Mesenchymal stem cell (in vitro differentiated cells and primary cell): ENCODE data around the gene RNF17.

Source experiments
- DNase-seq: peaks from one replicate; pipeline ENCODE4 v3.0.0-alpha.2; 2013
- H2AFZ ChIP-seq: one replicate; pipeline ENCODE4 v1.6.1; 2013; ENCODE audit warnings: low read depth, mild to moderate bottlenecking, control low read depth, inconsistent platforms, low read length, moderate library complexity
- H2AK5ac ChIP-seq: 2 replicates; pipeline ENCODE4 v1.6.1; 2013; ENCODE audit warnings: low read length, moderate library complexity, mild to moderate bottlenecking, inconsistent platforms; ENCODE audit not compliant: severe bottlenecking
- H2BK120ac ChIP-seq: one replicate; pipeline ENCODE4 v1.6.1; 2013; ENCODE audit warnings: low read depth, mild to moderate bottlenecking, inconsistent platforms, low read length, moderate library complexity
- H2BK12ac ChIP-seq, 2 experiments: one replicate each; pipeline ENCODE4 v1.6.1; 2013; ENCODE audit warnings: inconsistent platforms in 2 of 2, low read length in 2 of 2, mild to moderate bottlenecking in 2 of 2, moderate library complexity in 2 of 2, control low read depth in 1 of 2
- H2BK15ac ChIP-seq: one replicate; pipeline ENCODE4 v1.6.1; 2013; ENCODE audit warnings: mild to moderate bottlenecking, low read depth, inconsistent platforms; ENCODE audit not compliant: poor library complexity, severe bottlenecking
- H2BK5ac ChIP-seq: 2 replicates; pipeline ENCODE4 v1.6.1; 2013; ENCODE audit warnings: low read depth, mild to moderate bottlenecking, low read length, control low read depth, inconsistent platforms; ENCODE audit not compliant: poor library complexity, severe bottlenecking
- H3K14ac ChIP-seq, 2 experiments: one replicate each; pipeline ENCODE4 v1.6.1; 2013; ENCODE audit warnings: inconsistent platforms in 2 of 2, low read length in 2 of 2, control low read depth in 1 of 2, mild to moderate bottlenecking in 1 of 2, moderate library complexity in 1 of 2
- H3K18ac ChIP-seq, 2 experiments: one replicate each; pipeline ENCODE4 v1.6.1; 2013; ENCODE audit warnings: inconsistent platforms in 2 of 2, low read length in 2 of 2, control low read depth in 1 of 2, low read depth in 1 of 2, mild to moderate bottlenecking in 1 of 2
- H3K23ac ChIP-seq, 2 experiments: one replicate each; pipeline ENCODE4 v1.6.1; 2013; ENCODE audit warnings: inconsistent platforms in 2 of 2, low read length in 2 of 2, mild to moderate bottlenecking in 2 of 2, moderate library complexity in 2 of 2, control low read depth in 1 of 2
- H3K27ac ChIP-seq: 2 replicates; pipeline ENCODE4 v1.5.1; 2013; ENCODE audit warnings: mild to moderate bottlenecking, moderate library complexity, low read length, control low read depth, inconsistent platforms; ENCODE audit not compliant: poor library complexity, severe bottlenecking
- H3K27me3 ChIP-seq, 2 experiments: 2 replicates each; pipeline versions ENCODE4 v1.6.1 to v1.7.0; 2013; ENCODE audit warnings: low read length in 2 of 2, mild to moderate bottlenecking in 2 of 2, moderate library complexity in 2 of 2, control low read depth in 1 of 2, inconsistent platforms in 1 of 2; ENCODE audit not compliant: control insufficient read depth in 1 of 2, insufficient read depth in 1 of 2
- H3K36me3 ChIP-seq, 2 experiments: 2 replicates each; pipeline versions ENCODE4 v1.6.1 to v1.7.0; 2013; ENCODE audit warnings: low read length in 2 of 2, control low read depth in 1 of 2, inconsistent platforms in 1 of 2, low read depth in 1 of 2, mild to moderate bottlenecking in 1 of 2; ENCODE audit not compliant: insufficient read depth in 2 of 2, control insufficient read depth in 1 of 2
- H3K4ac ChIP-seq, 2 experiments: one replicate each; pipeline ENCODE4 v1.6.1; 2013; ENCODE audit warnings: inconsistent platforms in 2 of 2, low read length in 2 of 2, mild to moderate bottlenecking in 2 of 2, moderate library complexity in 2 of 2, control low read depth in 1 of 2, low read depth in 1 of 2
- H3K4me1 ChIP-seq: 2 replicates; pipeline ENCODE4 v1.6.1; 2013; ENCODE audit warnings: low read depth, low read length, control low read depth; ENCODE audit not compliant: control insufficient read depth, insufficient read depth
- H3K4me2 ChIP-seq: 2 replicates; pipeline ENCODE4 v1.6.1; 2013; ENCODE audit warnings: low read length, mild to moderate bottlenecking, inconsistent platforms; ENCODE audit not compliant: poor library complexity, severe bottlenecking
- H3K4me3 ChIP-seq, 2 experiments: 2 replicates each; pipeline versions ENCODE4 v1.5.1 to v1.7.0; 2013; ENCODE audit warnings: low read length in 2 of 2, mild to moderate bottlenecking in 2 of 2, control low read depth in 1 of 2, low read depth in 1 of 2; ENCODE audit not compliant: insufficient read depth in 1 of 2
- H3K79me1 ChIP-seq: replicated peaks from 2 replicates; pipeline ENCODE4 v1.6.1; 2013; ENCODE audit warnings: mild to moderate bottlenecking, control low read depth, low read length, inconsistent platforms; ENCODE audit not compliant: poor library complexity, severe bottlenecking
- H3K9ac ChIP-seq: 2 replicates; pipeline ENCODE4 v1.7.0; 2013; ENCODE audit warnings: mild to moderate bottlenecking, low read length, moderate library complexity
- H3K9me3 ChIP-seq: 2 replicates; pipeline ENCODE4 v1.7.0; 2013; ENCODE audit warnings: mild to moderate bottlenecking, low read length; ENCODE audit not compliant: control insufficient read depth
- H4K8ac ChIP-seq: one replicate; pipeline ENCODE4 v1.6.1; 2013; ENCODE audit warnings: inconsistent platforms, mild to moderate bottlenecking, low read length, moderate library complexity
- H4K91ac ChIP-seq: one replicate; pipeline ENCODE4 v1.6.1; 2013; ENCODE audit warnings: mild to moderate bottlenecking, low read length, inconsistent platforms
- WGBS: methylation state at CpG from one replicate; pipeline ENCODE4 v1.1.7; 2013; ENCODE audit warnings: mixed read lengths; 5-methylcytosine and 5-hydroxymethylcytosine counted together

The RNF17 gene

GRCh38 chr13:24922387-24922744 is 158.4 kb downstream of the RNF17 start:
- 0% methylated on average over 34 of the region's 34 CpGs for WGBS
- Histone ChIP-seq H4K91ac (no peak overlapping the region), H3K4ac (peak overlapping the region in 1 of 2 experiments; percentile 26), H3K9ac (peak overlapping the region; percentile 99), H3K36me3 (no peaks in the 10 kb centered on the region), H3K4me2 (peak overlapping the region; percentile 77), H2BK120ac (no peak overlapping the region), H2BK12ac (no peak overlapping the region), H3K79me1 (peaks cover 6% of the 10 kb centered on the region), H3K4me3 (peak overlapping the region; percentile 88 to 98), H2AK5ac (no peak overlapping the region), H3K27me3 (no peaks in the 10 kb centered on the region), H3K27ac (peak overlapping the region; percentile 33), H3K4me1 (peaks cover 1% of the 10 kb centered on the region), H3K23ac (no peak overlapping the region), H3K18ac (peak overlapping the region; percentile 42 to 67), H2BK15ac (peak overlapping the region; percentile 75), H3K14ac (peak overlapping the region in 1 of 2 experiments; percentile 51), H2AFZ (peak overlapping the region; percentile 95), H4K8ac (no peak overlapping the region), H3K9me3 (no peaks in the 10 kb centered on the region), H2BK5ac (no peak overlapping the region)
- peak; percentile 65 for DNase-seq

GRCh38 chr13:24922745-24923591 is 159.0 kb downstream of the RNF17 start:
- H2BK12ac ChIP-seq, result no peak overlapping the region
- WGBS, result 2% methylated on average over 52 of the region's 60 CpGs
- H3K18ac ChIP-seq, result peak overlapping the region; percentile 77 to 98
- DNase-seq, result peak; percentile 98
- H3K14ac ChIP-seq, result peak overlapping the region in 1 of 2 experiments; percentile 51
- H3K4me2 ChIP-seq, result peak overlapping the region; percentile 77
- H3K36me3 ChIP-seq, result no peaks in the 10 kb centered on the region
- peak overlapping the region; percentile 99 for H3K9ac ChIP-seq
- H2BK5ac ChIP-seq, result no peak overlapping the region
- H3K4me3 ChIP-seq, result peak overlapping the region; percentile 88 to 98
- H2BK120ac ChIP-seq, result peak overlapping the region; percentile 82
- peaks cover 1 to 2% of the 10 kb centered on the region in 2 experiments for H3K27me3 ChIP-seq
- H3K23ac ChIP-seq, result no peak overlapping the region
- H3K79me1 ChIP-seq, result peaks cover 6% of the 10 kb centered on the region
- H3K4ac ChIP-seq, result peak overlapping the region; percentile 84 to 97
- peak overlapping the region; percentile 75 for H2BK15ac ChIP-seq
- H4K91ac ChIP-seq, result peak overlapping the region; percentile 84
- peak overlapping the region; percentile 97 for H4K8ac ChIP-seq
- H3K27ac ChIP-seq, result peak overlapping the region; percentile 100
- peaks cover 1% of the 10 kb centered on the region for H3K4me1 ChIP-seq
- H2AK5ac ChIP-seq, result no peak overlapping the region
- peak overlapping the region; percentile 95 for H2AFZ ChIP-seq
- no peaks in the 10 kb centered on the region for H3K9me3 ChIP-seq

DNA sequence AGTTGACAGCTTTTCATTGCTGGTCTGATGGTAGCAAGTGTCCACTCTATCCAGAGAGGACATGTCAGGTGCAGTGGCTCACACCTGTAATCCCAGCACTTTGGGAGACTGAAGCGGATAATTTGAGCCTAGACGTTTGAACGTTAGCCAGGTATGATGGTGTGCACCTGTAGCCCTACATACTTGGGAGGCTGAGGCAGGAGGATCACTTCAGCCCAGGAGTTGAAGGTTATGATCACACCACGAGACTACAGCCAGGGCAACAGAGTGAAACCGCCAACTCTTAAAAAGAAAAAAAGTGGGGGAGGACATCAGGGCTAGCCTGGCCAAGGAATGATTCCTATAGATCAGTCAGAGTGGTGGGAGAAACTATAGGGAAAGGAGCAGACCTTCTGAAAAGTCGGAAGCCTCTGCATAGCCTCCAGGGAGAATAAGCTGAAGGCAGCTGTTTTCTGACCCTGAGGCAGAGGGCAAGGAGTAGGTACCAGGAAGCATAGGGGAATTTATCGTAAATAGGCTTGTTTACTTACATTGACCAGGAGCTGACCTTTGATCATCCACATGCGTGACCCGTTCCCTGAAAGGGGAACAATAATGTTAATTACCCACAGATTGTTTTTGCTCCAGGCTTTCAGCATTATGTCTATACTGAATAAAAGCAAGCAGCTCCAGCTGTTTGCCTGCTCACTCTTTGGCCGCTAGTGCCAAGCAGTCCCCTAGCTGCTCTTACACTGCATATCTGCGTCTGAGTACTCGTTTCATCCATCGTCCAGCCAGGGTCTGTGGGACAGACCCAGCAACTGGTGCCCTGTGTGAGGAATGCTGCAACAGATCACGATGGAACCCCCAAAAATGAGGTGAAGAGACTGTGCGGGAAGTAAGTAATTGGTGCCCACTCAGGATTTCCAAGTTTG is 161.6 kb downstream of the RNF17 start:
- H3K4me1 ChIP-seq, result peaks cover 1% of the 10 kb centered on the region
- H3K36me3 ChIP-seq, result no peaks in the 10 kb centered on the region
- no peak overlapping the region for H3K4ac ChIP-seq
- H3K4me2 ChIP-seq, result no peak overlapping the region
- no peak overlapping the region for H3K23ac ChIP-seq
- WGBS, result 67% methylated on average over 15 of the region's 15 CpGs
- no peak overlapping the region for H2BK5ac ChIP-seq
- H2BK15ac ChIP-seq, result no peak overlapping the region
- no peak overlapping the region for H4K91ac ChIP-seq
- no peak overlapping the region for H2BK120ac ChIP-seq
- H3K27ac ChIP-seq, result no peak overlapping the region
- no peak overlapping the region for H3K14ac ChIP-seq
- H3K79me1 ChIP-seq, result peaks cover 3% of the 10 kb centered on the region
- H2BK12ac ChIP-seq, result no peak overlapping the region
- H3K9ac ChIP-seq, result no peak overlapping the region
- no peak overlapping the region for H3K18ac ChIP-seq
- no peak overlapping the region for H2AFZ ChIP-seq
- peaks cover 5 to 22% of the 10 kb centered on the region in 2 experiments for H3K27me3 ChIP-seq
- no peak overlapping the region for H3K4me3 ChIP-seq
- no peaks in the 10 kb centered on the region for H3K9me3 ChIP-seq
- no peak for DNase-seq
- H2AK5ac ChIP-seq, result no peak overlapping the region
- H4K8ac ChIP-seq, result peak overlapping the region; percentile 69
